GM19043 (cell line): Measurements from ENCODE around the gene ZBTB7A.
A peak's percentile ranks its signal among the peaks of the same experiment; 100 is the strongest.

Experiments
- ATAC-seq: cut with Tn5 transposase; IDR thresholded peaks from one replicate; pipeline ENCODE4 v1.9.1; 2021; ENCODE audit warnings: low read depth; ENCODE audit not compliant: unreplicated experiment

Gene ZBTB7A

GRCh38 chr19:4069331-4069959 is 2.7 kb upstream of the ZBTB7A start:
- ATAC-seq = no peak

- ATAC-seq = no peak
Observed at GRCh38 chr19:4068047-4068966, 1.6 kb upstream of the ZBTB7A start.

DNA sequence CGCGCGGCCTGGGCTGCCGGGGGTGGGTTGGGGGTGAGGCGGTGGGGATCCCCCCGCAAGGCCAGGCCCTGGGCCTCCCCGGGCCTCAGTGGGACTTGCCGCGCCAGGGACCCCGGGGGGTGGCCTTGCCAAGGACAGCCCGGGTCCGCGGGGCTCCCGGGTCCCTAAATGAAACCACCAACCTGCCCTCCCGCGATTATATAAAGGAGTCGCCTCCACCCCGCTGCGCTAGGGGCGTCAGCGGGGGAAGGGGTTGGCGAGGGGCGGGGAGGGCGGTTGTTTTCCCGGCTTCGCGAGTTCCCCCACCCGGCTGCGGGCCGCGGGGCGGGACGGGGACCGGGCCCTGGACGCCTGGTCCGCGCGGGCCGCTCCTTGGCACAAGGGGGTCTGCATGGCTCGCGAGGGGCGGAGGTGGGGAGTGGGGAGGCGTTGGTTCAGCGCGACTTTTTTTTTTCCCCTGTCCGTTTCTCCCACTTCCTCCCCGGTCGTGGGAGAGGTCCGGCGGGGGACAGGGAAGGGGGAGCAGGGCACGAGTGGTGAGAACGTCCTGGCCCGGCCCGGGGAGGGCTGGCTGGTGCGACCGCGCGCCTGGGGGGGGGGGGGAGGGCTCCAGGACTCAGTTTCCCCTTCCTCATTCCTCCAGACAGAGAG is 822 bp upstream of the ZBTB7A start:
- ATAC-seq = no peak

GRCh38 chr19:4066176-4066606 is 508 bp downstream of the ZBTB7A start:
- no peak for ATAC-seq

DNA sequence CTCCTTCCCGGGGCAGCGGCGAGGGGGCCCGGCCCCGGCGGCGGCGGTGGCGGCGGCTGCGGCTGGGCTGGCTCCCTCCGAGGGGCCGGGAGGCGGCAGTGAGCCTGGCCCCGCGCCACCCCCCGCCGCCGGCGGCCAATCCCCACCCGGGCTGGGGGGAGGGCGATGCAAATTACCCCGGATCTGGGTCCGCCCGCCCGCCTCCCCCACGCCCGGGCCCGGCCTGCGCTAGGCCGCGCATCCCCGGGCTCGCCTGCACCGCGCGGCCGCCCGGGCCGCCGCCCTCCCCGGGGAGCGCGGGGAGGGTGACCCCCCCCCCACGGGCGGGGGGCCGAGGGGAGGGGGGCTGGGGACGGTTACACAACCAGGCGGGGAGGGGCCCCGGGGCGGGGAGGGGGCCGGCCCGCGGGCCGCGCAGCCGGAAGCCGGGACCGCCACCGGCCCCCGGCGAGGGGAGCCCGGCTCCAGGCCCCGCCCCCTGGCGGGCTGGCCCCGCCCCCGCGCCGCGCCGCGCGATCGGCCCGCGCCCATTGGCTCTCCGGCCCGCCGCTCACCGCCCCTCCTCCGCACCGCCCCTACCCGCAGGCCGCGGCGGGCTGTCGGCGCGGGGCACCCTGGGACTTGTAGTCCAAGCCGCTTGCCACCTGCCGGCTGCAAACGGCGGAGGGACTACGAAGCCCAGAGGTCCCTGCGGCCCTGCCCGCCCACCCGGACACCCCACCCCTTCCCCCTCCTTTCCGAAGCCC is 1.1 kb downstream of the ZBTB7A start:
- ATAC-seq = peak; percentile 77

DNA sequence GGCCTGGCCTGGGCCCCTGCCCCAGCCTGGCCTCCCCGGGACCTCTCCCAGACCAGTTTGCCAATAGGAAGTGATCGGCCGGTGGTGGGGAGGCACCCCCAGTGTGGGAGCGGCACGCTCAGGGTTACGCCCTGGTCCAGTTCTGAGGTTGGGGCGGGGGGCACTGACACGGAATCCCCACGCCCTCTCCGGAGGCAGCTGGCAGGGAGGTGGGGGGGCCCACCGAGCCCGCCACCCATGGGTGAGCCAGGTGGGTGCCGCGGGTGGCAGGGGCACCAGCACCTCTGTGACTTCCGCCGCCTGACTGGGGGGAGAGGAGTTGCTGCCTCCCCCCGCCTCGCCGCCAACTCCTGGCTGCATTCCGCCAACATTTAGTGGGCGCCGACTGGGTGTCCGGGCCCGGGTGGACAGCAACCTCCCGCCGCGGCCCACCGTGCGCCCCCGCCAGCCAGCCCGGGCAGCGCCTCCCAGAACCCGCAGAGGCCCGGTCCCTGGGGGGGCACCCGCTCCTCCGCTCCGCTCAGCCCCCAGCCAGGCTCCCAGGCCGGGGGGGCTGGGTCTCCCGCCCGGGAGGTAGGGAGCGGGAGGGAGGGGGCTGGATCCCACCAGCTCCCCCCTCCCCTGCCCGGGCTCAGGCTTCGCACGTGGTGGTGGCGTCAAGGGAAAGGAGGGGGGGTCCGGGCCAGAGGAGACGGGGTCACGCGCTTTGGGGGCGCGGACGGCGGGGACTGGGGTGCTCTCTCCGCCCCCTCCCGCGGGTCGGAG is 2.0 kb downstream of the ZBTB7A start:
- no peak for ATAC-seq

- ATAC-seq = no peak
Observed at GRCh38 chr19:4064149-4064495, 2.6 kb downstream of the ZBTB7A start.

DNA sequence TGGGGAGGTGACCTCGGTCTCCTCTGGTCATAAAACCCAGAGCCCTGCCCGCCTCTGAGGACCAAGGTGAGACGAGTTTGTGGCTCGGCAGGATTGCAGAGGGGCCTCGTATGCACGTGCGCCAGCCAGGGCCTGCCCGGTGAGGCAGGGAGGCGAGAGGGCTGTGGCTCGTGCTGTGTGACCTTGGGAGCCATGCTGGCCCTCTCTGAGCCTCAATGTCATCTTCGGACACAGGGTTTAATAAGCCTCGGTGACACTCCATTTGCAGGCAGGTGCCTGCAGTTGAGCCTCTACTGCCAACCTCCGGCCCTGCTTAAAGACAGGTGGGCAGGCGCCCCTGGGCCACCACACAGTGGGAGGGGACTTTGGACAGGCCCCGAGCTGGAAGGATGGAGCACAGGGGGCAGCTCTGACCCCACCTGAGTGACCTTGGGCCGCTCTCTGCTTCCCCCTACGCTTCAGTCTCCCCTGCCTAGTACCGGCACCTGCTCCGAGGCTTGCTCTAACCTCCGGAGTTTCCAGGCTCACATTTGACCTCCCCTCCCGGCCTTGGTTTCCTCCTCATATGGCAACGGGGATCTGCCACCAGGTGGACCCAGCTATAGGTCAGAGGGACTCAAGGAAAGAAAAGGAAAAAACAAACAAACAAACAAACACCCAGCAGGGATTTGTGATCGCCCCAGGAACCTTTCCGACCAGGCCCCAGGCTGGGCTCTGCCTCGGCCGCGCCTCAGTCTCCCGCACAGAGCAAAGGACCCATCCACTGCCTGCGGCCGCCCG is 3.1 kb downstream of the ZBTB7A start:
- no peak for ATAC-seq

GRCh38 chr19:4062419-4063368 is 4.0 kb downstream of the ZBTB7A start:
- ATAC-seq = no peak

DNA sequence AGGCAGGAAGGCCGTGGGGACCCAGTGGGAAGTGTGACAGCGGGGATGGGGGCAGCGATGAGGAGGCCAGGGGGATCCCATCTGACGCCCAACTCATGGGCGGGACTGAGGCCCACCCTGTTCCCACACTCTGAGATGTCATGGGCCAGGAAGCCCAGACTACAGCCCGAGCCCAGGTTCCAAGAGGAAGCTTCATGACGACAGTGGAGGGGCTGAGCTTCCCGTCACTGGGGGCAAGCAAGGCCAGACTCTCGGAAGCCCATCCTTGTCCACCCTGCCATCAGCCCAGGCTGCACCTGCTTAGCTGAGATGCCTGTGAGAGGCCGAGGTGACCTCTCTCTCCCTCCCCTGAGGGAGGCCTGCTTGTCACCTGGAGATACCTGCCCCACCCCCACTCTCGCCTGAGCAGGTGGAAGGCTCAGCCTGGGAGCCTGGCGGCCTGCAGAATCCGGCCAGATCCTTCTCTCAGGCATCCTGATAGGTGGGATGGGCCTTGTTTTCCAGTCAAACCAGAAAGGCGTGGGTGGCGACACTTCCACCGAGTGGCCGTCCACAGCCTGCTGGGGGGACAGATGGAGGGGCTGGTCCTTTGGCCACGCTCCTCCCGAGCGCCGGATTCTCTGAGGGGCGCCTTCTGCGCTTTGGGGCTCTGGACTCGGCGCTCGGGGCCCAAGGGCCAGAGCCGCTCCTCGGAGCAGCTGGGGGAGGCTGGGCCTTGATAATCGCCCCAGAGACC is 4.8 kb downstream of the ZBTB7A start:
- no peak for ATAC-seq

DNA sequence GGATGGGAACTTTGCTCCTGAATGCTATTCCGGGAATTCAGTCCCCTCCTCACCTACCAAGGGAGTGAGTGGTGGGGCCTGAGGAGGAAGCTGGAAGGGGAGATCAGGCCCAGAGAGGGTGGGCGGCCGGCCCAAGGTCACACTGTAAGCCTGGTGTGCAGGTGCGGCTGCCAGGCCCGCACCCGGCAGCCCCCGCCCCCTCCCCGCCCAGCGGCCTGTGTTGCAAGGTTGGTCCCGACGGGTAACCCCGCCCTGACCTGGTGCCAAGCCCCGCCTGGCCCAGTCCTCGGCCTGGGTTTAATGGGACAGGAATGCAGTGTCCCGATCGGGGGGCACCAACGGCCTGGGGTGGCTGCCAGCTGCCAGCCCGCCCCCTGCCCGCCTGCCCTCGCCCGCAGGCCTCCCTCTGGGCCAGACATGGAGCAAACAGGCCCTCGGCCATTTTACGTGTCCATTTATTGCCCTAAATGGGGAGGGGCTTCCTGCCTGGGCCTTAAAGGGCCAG is 5.5 kb downstream of the ZBTB7A start:
- no peak for ATAC-seq

- ATAC-seq = no peak
Observed at GRCh38 chr19:4060621-4061177, 6.0 kb downstream of the ZBTB7A start.

DNA sequence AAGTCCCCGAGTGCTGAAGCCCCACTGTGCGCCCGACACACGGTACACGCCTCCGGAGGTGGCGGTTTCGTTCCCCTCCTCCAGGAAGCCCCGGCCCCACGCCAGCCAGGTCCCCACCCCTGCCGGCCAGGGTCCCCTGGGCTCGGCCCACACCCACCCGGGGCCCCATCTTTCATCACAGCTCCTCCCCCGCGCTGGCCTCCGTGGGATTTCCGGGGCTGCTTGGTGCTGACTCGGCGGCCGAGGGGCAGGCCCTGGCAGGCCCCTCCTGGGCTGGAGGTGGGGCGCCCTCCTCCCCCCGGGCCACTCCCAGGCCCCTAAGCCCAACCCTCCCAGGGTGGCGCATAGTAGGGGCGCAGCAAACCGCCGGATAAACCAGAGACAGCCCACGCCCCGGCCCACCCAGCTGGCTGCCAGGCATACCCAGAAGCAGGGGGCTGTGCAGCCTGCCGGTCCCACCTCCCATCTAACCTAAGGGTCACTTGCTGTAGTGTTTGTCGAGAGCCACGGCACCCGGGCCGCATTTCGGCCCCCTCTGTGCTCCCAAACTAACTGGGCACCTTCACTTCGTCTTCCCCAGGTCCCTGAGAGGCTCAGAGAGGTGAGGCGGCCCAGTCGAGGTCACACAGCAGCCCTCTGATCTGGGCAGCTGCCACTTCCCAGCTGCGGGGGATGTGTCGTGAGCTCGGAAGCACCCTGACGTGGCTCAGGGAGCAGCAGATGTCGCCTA is 6.6 kb downstream of the ZBTB7A start:
- ATAC-seq = no peak

- ATAC-seq = no peak
Observed at GRCh38 chr19:4059453-4059871, 7.2 kb downstream of the ZBTB7A start.

GRCh38 chr19:4058693-4059452 is 7.8 kb downstream of the ZBTB7A start:
- no peak for ATAC-seq
